AG04449 (cell line): ENCODE measurements around the gene POTEM.
"Not testable (repeated sequence)": the region's sequence is repeated elsewhere in the genome, so short reads cannot be mapped to it uniquely, and the experiment has no call there.

Source experiments
- CTCF ChIA-PET: fragments of 350-600 bp; formaldehyde crosslinking; extraction: SDS; loops from one replicate; lab custom pipeline; 2021; ENCODE audit warnings: antibody characterized with exemption; lab: Yijun Ruan, JAX
- POLR2A ChIA-PET: fragments of 400-600, 350-600 bp; formaldehyde crosslinking; extraction: SDS; loops from one replicate; lab custom pipeline; 2020; ENCODE audit warnings: antibody characterized with exemption, inconsistent platforms; lab: Yijun Ruan, JAX
- DNase-seq: peaks from one replicate; pipeline ENCODE4 v3.0.0-alpha.2; 2010; ENCODE audit warnings: low read depth, low spot score
- H3K4me3 ChIP-seq: 2 replicates; pipeline ENCODE4 v1.5.1; 2011; ENCODE audit warnings: low read depth, mild to moderate bottlenecking, control low read depth, low read length

Gene POTEM

DNA sequence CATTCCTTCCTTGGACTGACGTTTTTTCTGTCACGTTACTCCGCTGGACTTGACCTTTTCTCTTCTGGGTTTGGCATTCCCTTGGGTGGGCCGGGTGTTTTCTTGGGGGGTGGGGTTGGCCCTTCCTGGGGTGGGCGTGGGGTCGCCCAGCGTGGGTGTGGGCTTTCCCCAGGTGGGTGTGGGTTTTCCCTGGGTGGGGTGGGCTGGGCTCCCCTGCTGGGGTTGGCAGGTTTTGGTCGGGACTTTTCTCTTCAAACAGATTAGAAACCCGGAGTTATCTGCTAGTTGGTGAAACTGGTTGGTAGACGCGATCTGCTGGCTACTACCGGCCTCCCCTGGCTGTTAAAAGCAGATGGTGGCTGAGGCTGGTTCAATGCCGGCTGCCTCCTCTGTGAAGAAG is at the start of gene POTEM:
Gene POTEM (plus strand): TSS at position 301 of the 400 bp plus-strand sequence. CDS start 52 bp downstream, at position 353.
- H3K4me3 ChIP-seq, DNase-seq, CTCF ChIA-PET, POLR2A ChIA-PET: not testable (repeated sequence)

DNA sequence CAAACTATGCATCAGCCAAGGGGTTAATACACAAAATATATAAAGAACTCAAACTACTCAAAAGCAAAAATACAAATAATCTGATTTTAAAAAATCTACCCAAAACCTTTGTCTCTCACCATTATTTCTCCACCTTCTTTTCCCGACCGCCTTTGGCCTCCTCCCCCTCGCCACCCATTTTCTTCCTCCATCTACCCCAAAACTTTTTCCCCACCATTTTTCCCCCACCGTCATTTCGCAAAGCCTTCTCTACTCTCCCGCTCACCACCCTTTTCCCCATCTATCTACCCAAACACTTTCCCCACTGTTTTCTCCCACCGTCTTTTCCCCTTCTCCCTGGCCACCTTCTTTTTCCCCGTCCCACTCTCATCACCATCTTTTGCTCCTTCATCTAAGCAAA is 48.9 kb upstream of the POTEM start:
- POLR2A ChIA-PET, H3K4me3 ChIP-seq, CTCF ChIA-PET, DNase-seq: not testable (repeated sequence)

- POLR2A ChIA-PET, CTCF ChIA-PET, H3K4me3 ChIP-seq, DNase-seq: not testable (repeated sequence)
These were observed 47.2 kb upstream of the POTEM start for GRCh38 chr14:18920052-18920451.

DNA sequence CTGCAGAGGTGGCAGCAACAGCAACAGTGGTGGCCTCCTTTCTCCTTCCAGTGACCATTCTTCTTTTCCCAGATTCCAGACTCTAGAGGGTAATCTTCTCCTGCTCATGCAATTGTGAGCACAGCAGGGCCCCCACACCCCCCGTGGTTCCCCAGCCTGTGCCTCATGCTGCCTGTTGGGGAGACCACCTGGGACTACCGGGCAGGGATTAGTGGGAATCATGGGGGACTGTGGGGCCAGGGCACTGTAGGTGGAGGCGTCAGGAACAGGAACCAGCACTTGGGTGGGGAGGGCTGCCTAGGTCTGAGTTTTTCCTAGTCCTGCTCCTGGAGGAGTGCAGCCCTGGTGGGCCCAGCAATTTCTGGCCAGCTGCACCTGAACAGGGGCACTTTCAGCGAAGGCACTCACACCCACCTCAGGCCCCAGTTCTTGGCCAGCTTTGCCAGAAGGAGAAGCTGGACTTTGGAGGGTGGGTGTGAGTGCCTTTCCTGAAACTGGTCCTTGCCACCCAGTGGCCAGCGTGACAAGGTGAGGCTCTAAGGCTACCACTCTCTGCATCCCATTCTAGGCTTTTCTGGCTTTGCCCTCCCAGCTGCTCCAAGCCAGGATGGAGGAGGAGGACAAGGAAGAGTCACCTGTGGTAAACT is 46.1 kb upstream of the POTEM start:
- DNase-seq, CTCF ChIA-PET, H3K4me3 ChIP-seq, POLR2A ChIA-PET: not testable (repeated sequence)

DNA sequence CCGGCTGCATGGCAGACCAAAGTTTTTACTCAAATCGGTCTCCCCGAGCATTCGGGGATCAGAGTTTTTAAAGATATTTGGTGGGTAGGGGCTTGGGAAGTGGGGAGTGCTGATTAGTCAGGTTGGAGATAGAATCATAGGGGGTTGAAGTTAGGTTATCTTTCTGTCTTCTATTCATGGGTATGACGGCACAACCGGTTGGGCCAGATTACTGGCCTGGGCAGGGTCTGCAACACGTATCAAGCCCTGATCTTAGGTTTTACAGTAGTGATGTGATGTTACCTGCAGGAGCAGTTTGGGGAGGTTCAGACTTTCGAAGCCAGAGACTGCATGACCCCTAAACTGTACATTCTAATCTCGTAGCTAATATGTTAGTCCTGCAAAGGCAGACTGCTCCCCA is 30.4 kb upstream of the POTEM start:
- POLR2A ChIA-PET, DNase-seq, CTCF ChIA-PET, H3K4me3 ChIP-seq: not testable (repeated sequence)

DNA sequence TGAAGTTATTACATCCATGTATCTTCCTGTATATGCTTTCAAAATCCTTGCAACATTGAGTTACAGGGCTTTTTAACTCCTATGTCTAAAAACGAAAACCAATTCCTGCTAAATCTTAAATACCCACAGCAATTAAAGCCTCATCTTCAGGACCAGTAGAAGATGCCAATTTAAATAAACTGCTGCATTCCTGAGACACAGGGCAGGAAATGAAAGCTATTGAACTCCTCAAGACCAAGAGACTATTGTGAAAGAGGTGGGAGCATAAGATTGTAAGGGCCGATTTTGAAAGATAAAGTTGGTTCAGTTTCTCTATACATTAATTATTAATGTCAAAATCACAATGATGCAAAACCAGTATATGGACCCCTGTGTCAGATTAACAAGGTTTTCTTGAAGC is 28.5 kb upstream of the POTEM start:
- DNase-seq, POLR2A ChIA-PET, H3K4me3 ChIP-seq, CTCF ChIA-PET: not testable (repeated sequence)

DNA sequence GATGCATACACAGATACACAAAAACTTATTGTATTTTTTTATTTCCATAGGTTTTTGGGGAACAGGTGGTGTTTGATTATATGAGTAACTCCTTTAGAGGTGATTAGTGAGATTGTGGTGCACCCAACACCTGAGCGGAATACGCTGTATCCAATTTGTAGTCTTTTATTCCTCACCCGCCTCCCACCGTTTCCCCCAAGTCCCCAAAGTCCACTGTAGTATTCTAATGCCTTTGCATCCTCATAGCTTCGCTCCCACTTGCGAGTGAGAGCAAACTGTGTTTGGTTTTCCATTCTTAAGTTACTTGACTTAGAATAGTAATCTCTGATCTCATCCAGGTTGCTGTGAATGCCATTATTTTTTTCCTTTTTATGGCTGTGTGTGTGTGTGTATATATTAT is 17.3 kb upstream of the POTEM start:
- POLR2A ChIA-PET, H3K4me3 ChIP-seq, CTCF ChIA-PET: not testable (repeated sequence)

GRCh38 chr14:18953085-18953484 is 14.1 kb upstream of the POTEM start:
- CTCF ChIA-PET, H3K4me3 ChIP-seq, POLR2A ChIA-PET, DNase-seq: not testable (repeated sequence)

More for the DNA sequence above, 17.3 kb upstream of the POTEM start:
- not testable (repeated sequence) for DNase-seq

- CTCF ChIA-PET, POLR2A ChIA-PET, H3K4me3 ChIP-seq, DNase-seq: not testable (repeated sequence)
These were observed 11.4 kb upstream of the POTEM start for GRCh38 chr14:18955816-18956215.

DNA sequence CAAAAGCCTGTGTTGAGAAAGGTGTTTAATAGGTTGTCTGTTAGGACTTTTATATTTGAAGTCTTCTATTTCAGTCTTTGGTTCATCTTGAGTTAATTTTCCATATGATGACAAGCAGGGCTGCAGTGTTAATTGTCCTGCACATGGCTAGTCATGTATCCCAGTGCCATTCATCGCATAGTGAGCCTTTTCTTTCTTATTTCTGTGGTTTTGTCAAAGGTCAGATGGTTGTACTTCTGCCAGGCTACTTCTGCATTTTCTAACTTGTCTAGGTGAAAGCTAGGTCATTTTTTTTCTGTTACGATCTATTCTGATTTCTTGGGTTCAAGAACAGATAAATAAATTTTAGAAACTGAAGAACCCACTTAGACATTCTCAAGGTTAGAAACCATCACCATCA is 5.7 kb upstream of the POTEM start:
- POLR2A ChIA-PET, H3K4me3 ChIP-seq, CTCF ChIA-PET, DNase-seq: not testable (repeated sequence)

DNA sequence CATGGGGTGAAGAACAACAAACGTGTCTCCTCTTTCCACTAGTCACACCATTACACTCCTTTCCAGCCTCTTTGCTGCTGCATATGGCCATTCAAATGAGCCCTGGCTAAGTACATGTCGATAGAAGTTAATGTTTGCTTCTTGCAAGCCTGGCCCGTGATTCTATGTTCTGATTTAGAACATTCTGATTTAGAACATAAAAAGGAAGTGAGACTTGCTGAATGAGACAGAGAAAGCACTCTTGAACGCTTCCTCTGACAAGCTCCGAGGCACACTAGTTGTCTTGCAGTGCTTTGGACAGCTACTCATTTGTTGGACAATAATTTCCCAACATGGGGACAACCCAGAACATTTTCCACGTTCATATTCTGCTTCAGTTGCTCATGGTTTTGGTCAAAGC is 5.1 kb upstream of the POTEM start:
- H3K4me3 ChIP-seq, POLR2A ChIA-PET, CTCF ChIA-PET, DNase-seq: not testable (repeated sequence)

DNA sequence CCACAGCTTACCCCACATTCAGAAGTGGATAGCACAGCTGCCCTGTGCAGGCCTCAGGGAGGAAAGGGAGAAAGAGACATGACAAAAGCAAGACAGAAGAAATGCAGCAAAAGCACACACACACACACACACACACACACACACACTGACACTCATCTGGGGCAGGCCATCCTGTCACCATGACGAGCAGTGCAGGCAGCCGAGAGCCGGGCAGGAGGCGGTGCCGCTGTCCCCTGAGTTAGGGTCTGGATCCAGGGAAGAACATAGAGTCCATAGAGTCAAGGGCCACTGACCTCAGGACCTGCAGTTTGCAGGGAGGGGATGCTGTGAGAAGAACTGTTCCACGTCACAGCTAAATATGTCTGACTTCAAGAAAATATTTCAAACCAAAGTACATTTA is 4.0 kb upstream of the POTEM start:
- POLR2A ChIA-PET, DNase-seq, CTCF ChIA-PET, H3K4me3 ChIP-seq: not testable (repeated sequence)

- CTCF ChIA-PET, POLR2A ChIA-PET, H3K4me3 ChIP-seq, DNase-seq: not testable (repeated sequence)
These were observed 2.4 kb upstream of the POTEM start for GRCh38 chr14:18964878-18965277.

GRCh38 chr14:19002566-19002965 is 35.3 kb downstream of the POTEM start:
- DNase-seq, CTCF ChIA-PET, POLR2A ChIA-PET, H3K4me3 ChIP-seq: not testable (repeated sequence)

DNA sequence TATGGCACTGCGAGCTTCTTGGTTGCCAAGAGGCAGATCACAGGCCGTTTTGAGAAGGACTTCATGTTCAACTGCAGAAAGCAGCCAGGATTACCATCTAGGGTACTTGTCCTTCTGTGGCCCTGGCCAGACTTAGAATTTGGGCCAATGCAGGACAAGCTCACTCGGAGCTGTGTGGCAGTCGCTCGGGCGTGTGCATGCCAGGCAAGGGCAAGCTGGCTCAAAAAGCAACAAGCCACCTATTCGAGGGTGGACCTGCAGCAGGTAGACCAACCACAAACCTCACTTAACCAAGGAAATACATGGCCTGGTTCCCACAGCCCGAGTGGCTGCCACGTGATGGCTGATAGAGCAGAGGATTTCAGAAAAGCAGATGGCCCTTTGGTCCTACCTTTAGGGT is 39.3 kb downstream of the POTEM start:
- CTCF ChIA-PET, DNase-seq, POLR2A ChIA-PET, H3K4me3 ChIP-seq: not testable (repeated sequence)

DNA sequence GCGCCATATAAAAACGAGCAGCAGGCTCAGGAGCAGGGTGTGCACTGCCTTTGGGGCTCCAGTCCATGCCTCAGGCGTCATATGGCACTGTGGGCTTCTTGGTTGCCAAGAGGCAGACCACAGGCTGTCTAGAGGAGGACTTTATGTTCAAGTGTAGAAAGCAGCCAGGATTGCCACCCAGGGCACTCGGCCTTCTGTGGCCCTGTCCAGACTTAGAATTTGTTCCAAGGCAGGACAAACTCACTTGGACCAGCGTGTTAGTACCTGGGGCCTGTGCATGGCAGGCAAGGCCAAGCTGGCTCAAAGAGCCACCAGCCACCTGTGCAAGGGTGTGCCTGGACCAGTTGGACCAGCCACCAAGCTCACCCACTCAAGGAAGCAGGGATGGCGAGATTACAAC is 40.4 kb downstream of the POTEM start:
- DNase-seq, H3K4me3 ChIP-seq, POLR2A ChIA-PET, CTCF ChIA-PET: not testable (repeated sequence)

DNA sequence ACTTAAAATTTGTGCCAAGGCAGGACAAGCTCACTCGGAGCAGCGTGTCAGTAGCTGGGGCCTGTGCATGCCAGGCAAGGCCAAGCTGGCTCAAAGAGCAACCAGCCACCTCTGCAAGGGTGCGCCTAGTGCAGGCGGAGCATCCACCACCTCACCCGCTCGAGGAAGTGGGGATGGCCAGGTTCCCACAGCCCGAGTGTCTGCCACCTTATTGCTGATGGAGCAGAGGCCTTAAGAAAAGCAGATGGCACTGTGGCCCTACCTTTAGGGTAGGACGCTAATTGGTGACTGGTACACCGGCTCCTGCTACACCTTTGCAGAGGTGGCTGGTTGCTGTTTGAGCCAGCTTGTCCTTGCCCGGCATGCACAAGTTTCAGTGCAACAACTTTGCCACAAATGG is 43.8 kb downstream of the POTEM start:
- POLR2A ChIA-PET, DNase-seq, CTCF ChIA-PET, H3K4me3 ChIP-seq: not testable (repeated sequence)

GRCh38 chr14:19011703-19012102 is 44.5 kb downstream of the POTEM start:
- CTCF ChIA-PET, DNase-seq, H3K4me3 ChIP-seq, POLR2A ChIA-PET: not testable (repeated sequence)
